ENCODE results near the gene OTULIN. TPM values are rescaled to one million over a fixed set of nuclear protein-coding genes. Genes with fewer than 3 reads are reported as not detected.

The OTULIN gene
- polyA plus RNA-seq, 1 donor (not counting 4 experiments of a cell fraction or from before 2014, with no cell fraction given): 18.3 TPM

GRCh38 chr5:14715481-14715880, 51.0 kb downstream of the OTULIN start:
- dilution Hi-C loops (cut with MboI; ENCODE audit: extremely low pct_ligation_motif_present, low sequenced_read_pairs): no loop called here
- no peaks in the 10 kb centered on the region for H3K4me1 ChIP-seq (ENCODE audit: control insufficient read depth, extremely low read depth, insufficient read depth, low read length)
- H3K9ac ChIP-seq (ENCODE audit: control insufficient read depth, extremely low read depth, insufficient read depth, low read length): no peak overlapping the region
- H3K27me3 ChIP-seq (ENCODE audit: control insufficient read depth, extremely low read depth, insufficient read depth, low read length): no peaks in the 10 kb centered on the region
- H3K79me2 ChIP-seq (ENCODE audit: control insufficient read depth, insufficient read depth, low read length): no peaks in the 10 kb centered on the region
- H3K4me2 ChIP-seq (ENCODE audit: control insufficient read depth, extremely low read depth, insufficient read depth, low read depth, low read length): no peak overlapping the region
- FAIRE-seq: no peak
- H4K20me1 ChIP-seq (ENCODE audit: control insufficient read depth, extremely low read depth, insufficient read depth, low read length): no peaks in the 10 kb centered on the region
- H3K36me3 ChIP-seq (ENCODE audit: control insufficient read depth in 2 of 2, extremely low read depth in 1 of 2, insufficient read depth in 2 of 2, low read length in 2 of 2): peaks cover 16 to 21% of the 10 kb centered on the region in 2 experiments
- no peak overlapping the region for H2AFZ ChIP-seq (ENCODE audit: control insufficient read depth, low read length)
- no peak overlapping the region for H3K27ac ChIP-seq (ENCODE audit: control insufficient read depth, insufficient read depth, low read length)
- no peak for TF ChIP-seq CTCF (optimal IDR thresholded peaks at IDR 0.05 in 1 of 3, IDR thresholded peaks at IDR 0.05 in 1 of 3, conservative IDR thresholded peaks at IDR 0.05 in 1 of 3; ENCODE audit: extremely low read depth in 1 of 3, insufficient read depth in 2 of 3, low read length in 3 of 3)
- no peak for TF ChIP-seq EZH2 (IDR thresholded peaks at IDR 0.05; ENCODE audit: low read length)
- no peaks in the 10 kb centered on the region for H3K9me3 ChIP-seq (ENCODE audit: control insufficient read depth, low read depth, low read length)
- no peaks in the 10 kb centered on the region for H3K9me1 ChIP-seq (ENCODE audit: control insufficient read depth, extremely low read depth, insufficient read depth, low read length)
- no peak for DNase-seq (ENCODE audit: low read depth, low spot score)
- no peak overlapping the region for H3K4me3 ChIP-seq (ENCODE audit: control insufficient read depth in 2 of 3, extremely low read depth in 1 of 3, insufficient read depth in 2 of 3, low read depth in 1 of 3, low read length in 3 of 3)

GRCh38 chr5:14716755-14717752, 52.5 kb downstream of the OTULIN start:
- H4K20me1 ChIP-seq (ENCODE audit: control insufficient read depth, extremely low read depth, insufficient read depth, low read length): no peaks in the 10 kb centered on the region
- H3K27ac ChIP-seq (ENCODE audit: control insufficient read depth, insufficient read depth, low read length): no peak overlapping the region
- H3K27me3 ChIP-seq (ENCODE audit: control insufficient read depth, extremely low read depth, insufficient read depth, low read length): no peaks in the 10 kb centered on the region
- no peaks in the 10 kb centered on the region for H3K9me3 ChIP-seq (ENCODE audit: control insufficient read depth, low read depth, low read length)
- H3K9me1 ChIP-seq (ENCODE audit: control insufficient read depth, extremely low read depth, insufficient read depth, low read length): no peaks in the 10 kb centered on the region
- no peaks in the 10 kb centered on the region for H3K4me1 ChIP-seq (ENCODE audit: control insufficient read depth, extremely low read depth, insufficient read depth, low read length)
- H3K79me2 ChIP-seq (ENCODE audit: control insufficient read depth, insufficient read depth, low read length): no peaks in the 10 kb centered on the region
- TF ChIP-seq CTCF (optimal IDR thresholded peaks at IDR 0.05 in 1 of 3, IDR thresholded peaks at IDR 0.05 in 1 of 3, conservative IDR thresholded peaks at IDR 0.05 in 1 of 3; ENCODE audit: extremely low read depth in 1 of 3, insufficient read depth in 2 of 3, low read length in 3 of 3): no peak
- TF ChIP-seq EZH2 (IDR thresholded peaks at IDR 0.05; ENCODE audit: low read length): no peak
- no peak for FAIRE-seq
- no peak overlapping the region for H2AFZ ChIP-seq (ENCODE audit: control insufficient read depth, low read length)
- H3K9ac ChIP-seq (ENCODE audit: control insufficient read depth, extremely low read depth, insufficient read depth, low read length): no peak overlapping the region
- peaks cover 13 to 16% of the 10 kb centered on the region in 2 experiments for H3K36me3 ChIP-seq (ENCODE audit: control insufficient read depth in 2 of 2, extremely low read depth in 1 of 2, insufficient read depth in 2 of 2, low read length in 2 of 2)
- dilution Hi-C loops (cut with MboI; ENCODE audit: extremely low pct_ligation_motif_present, low sequenced_read_pairs): no loop called here
- H3K4me2 ChIP-seq (ENCODE audit: control insufficient read depth, extremely low read depth, insufficient read depth, low read depth, low read length): no peak overlapping the region
- DNase-seq (ENCODE audit: low read depth, low spot score): no peak
- H3K4me3 ChIP-seq (ENCODE audit: control insufficient read depth in 2 of 3, extremely low read depth in 1 of 3, insufficient read depth in 2 of 3, low read depth in 1 of 3, low read length in 3 of 3): no peak overlapping the region
